SK-N-SH (cell line): ENCODE results near the gene NUP188. TPM values are rescaled to one million over a fixed set of nuclear protein-coding genes. Genes with fewer than 3 reads are reported as not detected.
"Not testable (repeated sequence)": the region's sequence is repeated elsewhere in the genome, so short reads cannot be mapped to it uniquely, and the experiment has no call there.

ENCODE experiments used
- CTCF ChIA-PET: fragments of 300-600, 350-600 bp; formaldehyde crosslinking; extraction: SDS; loops from one replicate; lab custom pipeline; 2021; lab: Yijun Ruan, JAX
- POLR2A ChIA-PET: fragments of 350-600 bp; sonication (Branson Sonifier 250); formaldehyde crosslinking; extraction: SDS; loops from one replicate; lab custom pipeline; 2020; ENCODE audit warnings: antibody characterized with exemption, inconsistent platforms; lab: Yijun Ruan, JAX
- DNase-seq: peaks from one replicate; pipeline ENCODE4 v3.0.0; 2012
- H2AFZ ChIP-seq: fragments of 200-600 bp; sonication (generic); 2 replicates; pipeline ENCODE4 v1.8.1; 2016; ENCODE audit warnings: antibody characterized with exemption, mild to moderate bottlenecking, low read depth
- H3F3A ChIP-seq: fragments of 200-600 bp; sonication (generic); replicated peaks from 2 replicates; pipeline ENCODE3; 2016; ENCODE audit warnings: antibody characterized with exemption, mild to moderate bottlenecking; ENCODE audit not compliant: insufficient read depth
- H3K27ac ChIP-seq, 2 experiments: fragments of 200-500 bp in 1 of 2; fragments of 200-600 bp in 1 of 2; sonication (Bioruptor generic) in 1 of 2; sonication (generic), shearing (Covaris generic) in 1 of 2; 2 replicates each; pipeline versions ENCODE4 v1.5.1 to v1.6.1; 2014 to 2016; ENCODE audit warnings: low read depth in 2 of 2, inconsistent platforms in 1 of 2, low read length in 1 of 2, mild to moderate bottlenecking in 1 of 2, mixed read lengths in 1 of 2
- H3K27me3 ChIP-seq: fragments of 200-600 bp; sonication (generic), shearing (Covaris generic); 2 replicates; pipeline ENCODE4 v1.6.1; 2016; ENCODE audit warnings: mixed run types; ENCODE audit not compliant: insufficient read depth
- H3K36me3 ChIP-seq, 2 experiments: fragments of 200-500 bp in 1 of 2; fragments of 200-600 bp in 1 of 2; sonication (Bioruptor generic) in 1 of 2; sonication (generic) in 1 of 2; replicated peaks in 1 of 2; 2 replicates each; pipeline versions ENCODE3 to v1.5.1; 2014 to 2016; ENCODE audit warnings: low read length in 1 of 2, mild to moderate bottlenecking in 1 of 2; ENCODE audit not compliant: insufficient read depth in 2 of 2, control insufficient read depth in 1 of 2
- H3K4me1 ChIP-seq, 2 experiments: fragments of 200-500 bp in 1 of 2; fragments of 200-600 bp in 1 of 2; sonication (Bioruptor generic) in 1 of 2; sonication (generic), shearing (Covaris generic) in 1 of 2; 2 replicates each; pipeline versions ENCODE4 v1.5.1 to v1.6.1; 2014 to 2016; ENCODE audit warnings: low read depth in 1 of 2, low read length in 1 of 2, mixed run types in 1 of 2; ENCODE audit not compliant: insufficient read depth in 2 of 2, control insufficient read depth in 1 of 2
- H3K4me2 ChIP-seq: fragments of 200-600 bp; sonication (generic), shearing (Covaris generic); 2 replicates; pipeline ENCODE4 v1.6.1; 2017; ENCODE audit warnings: mixed run types
- H3K4me3 ChIP-seq, 2 experiments: fragments of 200-500 bp in 1 of 2; fragments of 200-600 bp in 1 of 2; sonication (Bioruptor generic) in 1 of 2; sonication (generic), shearing (Covaris generic) in 1 of 2; 2 replicates each; pipeline versions ENCODE4 v1.5.1 to v1.8.1; 2014 to 2016; ENCODE audit warnings: low read depth in 2 of 2, inconsistent platforms in 1 of 2, low read length in 1 of 2, mild to moderate bottlenecking in 1 of 2, mixed read lengths in 1 of 2, moderate library complexity in 1 of 2
- H3K79me2 ChIP-seq: fragments of 200-600 bp; sonication (generic); 2 replicates; pipeline ENCODE4 v1.8.1; 2017; ENCODE audit warnings: mild to moderate bottlenecking; ENCODE audit not compliant: insufficient read depth
- H3K9ac ChIP-seq: fragments of 200-600 bp; sonication (generic); 2 replicates; pipeline ENCODE4 v1.6.1; 2017; ENCODE audit warnings: mixed run types
- H3K9me2 ChIP-seq: fragments of 200-600 bp; sonication (generic); 2 replicates; pipeline ENCODE4 v1.6.1; 2017; ENCODE audit warnings: mixed run types
- H3K9me3 ChIP-seq: fragments of 200-600 bp; sonication (generic); 2 replicates; pipeline ENCODE4 v1.6.1; 2017; ENCODE audit warnings: mixed run types, mild to moderate bottlenecking, moderate library complexity
- H4K20me1 ChIP-seq: fragments of 200-600 bp; sonication (generic); 2 replicates; pipeline ENCODE4 v1.6.1; 2017; ENCODE audit warnings: mild to moderate bottlenecking, mixed run types; ENCODE audit not compliant: insufficient read depth
- ELF1 ChIP-seq: IDR thresholded peaks from 2 replicates; pipeline ENCODE4 v1.4.0; 2012
- FOXJ3 ChIP-seq: sonication (generic); formaldehyde crosslinking; IDR thresholded peaks from 2 replicates; pipeline ENCODE4 v1.5.1; 2020; ENCODE audit warnings: mild to moderate bottlenecking, missing genetic modification reagents
- FOXM1 ChIP-seq: IDR thresholded peaks from 2 replicates; pipeline ENCODE4 v1.4.0; 2012; ENCODE audit warnings: low read depth, mild to moderate bottlenecking
- MEF2A ChIP-seq: IDR thresholded peaks from 2 replicates; pipeline ENCODE4 v1.4.0; 2012; ENCODE audit warnings: low read depth, borderline replicate concordance
- MXI1 ChIP-seq: IDR thresholded peaks from 2 replicates; pipeline ENCODE4 v1.6.1; 2012; ENCODE audit warnings: mild to moderate bottlenecking, low read depth, low read length, improper control_type of control experiment
- NRF1 ChIP-seq: IDR thresholded peaks from 2 replicates; pipeline ENCODE4 v1.6.1; 2012; ENCODE audit warnings: low read depth, mild to moderate bottlenecking, low read length
- POLR2AphosphoS5 ChIP-seq: IDR thresholded peaks from 2 replicates; pipeline ENCODE4 v1.6.1; 2012; ENCODE audit warnings: low read depth, low read length
- RAD21 ChIP-seq: IDR thresholded peaks from 2 replicates; pipeline ENCODE4 v1.6.1; 2012; ENCODE audit warnings: mild to moderate bottlenecking, low read length
- RCOR1 ChIP-seq: fragments of 150-350 bp; IDR thresholded peaks from 2 replicates; pipeline ENCODE4 v1.6.1; 2017; ENCODE audit warnings: antibody characterized with exemption, low read length
- RFX5 ChIP-seq: IDR thresholded peaks from 2 replicates; pipeline ENCODE4 v1.6.1; 2012; ENCODE audit warnings: mild to moderate bottlenecking, improper control_type of control experiment, low read length
- TCF12 ChIP-seq: IDR thresholded peaks from 2 replicates; pipeline ENCODE4 v1.4.0; 2012
- WGBS: methylation state at CpG from one replicate; pipeline ENCODE4 v1.1.6; 2017; ENCODE audit warnings: low lambda C conversion rate; 5-methylcytosine and 5-hydroxymethylcytosine counted together
- polyA plus RNA-seq, 3 experiments: library from polyadenylated mRNA; depleted of rRNA; stranded (reverse); fragments of >200 nt; gene quantifications; 2 replicates each; pipeline ENCODE4 v1.2.3, GENCODE V29; 2012
- TF ChIP-seq, protein P1 (sequence below): fragments of 200-600 bp; sonication (generic); IDR thresholded peaks from 2 replicates; pipeline ENCODE4 v1.6.1; 2017; ENCODE audit warnings: antibody characterized with exemption, mild to moderate bottlenecking, moderate library complexity
- TF ChIP-seq, protein P2 (sequence below): fragments of 150-350 bp; IDR thresholded peaks from 2 replicates; pipeline ENCODE4 v1.6.1; 2017; ENCODE audit warnings: antibody characterized with exemption, low read length, low read depth, borderline replicate concordance

The NUP188 gene
- polyA plus RNA-seq, 1 of the 3 experiments (the other 2 are of a cell fraction): 49.5 TPM

DNA sequence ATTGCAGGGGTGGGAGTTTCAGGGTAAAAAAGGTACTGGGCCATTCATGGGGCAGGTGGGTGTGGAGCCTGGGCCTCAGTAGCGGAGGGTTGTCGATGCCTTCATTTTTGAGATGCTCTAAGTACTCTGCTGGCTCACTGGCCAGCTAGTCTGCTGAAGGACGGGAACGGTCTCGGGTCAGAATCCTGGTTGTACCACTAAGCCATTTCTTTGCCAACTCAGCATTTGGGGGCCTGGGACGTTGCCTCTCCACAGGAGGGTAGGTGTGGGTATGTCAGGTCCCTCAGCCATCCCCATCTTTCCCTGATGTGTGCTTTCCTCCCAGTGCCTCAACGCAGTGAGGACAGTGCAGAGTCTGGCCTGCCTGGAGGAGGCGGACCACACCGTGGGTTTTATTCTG, 55.5 kb downstream of the NUP188 start:
- Histone ChIP-seq H3K4me2 (no peak overlapping the region), H2AFZ (no peak overlapping the region), H3K27ac (no peak overlapping the region), H3K9me3 (no peaks in the 10 kb centered on the region), H3K4me3 (no peak overlapping the region), H4K20me1 (0 out of 2 replicates have a peak, but pooled peaks cover 3% of the 10 kb centered on the region), H3K27me3 (no peaks in the 10 kb centered on the region), H3K36me3 (peaks cover 18 to 67% of the 10 kb centered on the region in 2 experiments), H3K79me2 (no peaks in the 10 kb centered on the region), H3K9me2 (no peaks in the 10 kb centered on the region), H3K4me1 (no peaks in the 10 kb centered on the region; a peak in 1 of 4 replicates), H3K9ac (no peak overlapping the region), H3F3A (peaks cover 14% of the 10 kb centered on the region)
- 94% methylated on average over 6 of the region's 9 CpGs for WGBS
- POLR2A ChIA-PET: no interaction called here
- TF ChIP-seq MEF2A (no peak), RAD21 (no peak), FOXM1 (no peak), TCF12 (no peak), RFX5 (no peak)
- TF ChIP-seq, protein P1, sequence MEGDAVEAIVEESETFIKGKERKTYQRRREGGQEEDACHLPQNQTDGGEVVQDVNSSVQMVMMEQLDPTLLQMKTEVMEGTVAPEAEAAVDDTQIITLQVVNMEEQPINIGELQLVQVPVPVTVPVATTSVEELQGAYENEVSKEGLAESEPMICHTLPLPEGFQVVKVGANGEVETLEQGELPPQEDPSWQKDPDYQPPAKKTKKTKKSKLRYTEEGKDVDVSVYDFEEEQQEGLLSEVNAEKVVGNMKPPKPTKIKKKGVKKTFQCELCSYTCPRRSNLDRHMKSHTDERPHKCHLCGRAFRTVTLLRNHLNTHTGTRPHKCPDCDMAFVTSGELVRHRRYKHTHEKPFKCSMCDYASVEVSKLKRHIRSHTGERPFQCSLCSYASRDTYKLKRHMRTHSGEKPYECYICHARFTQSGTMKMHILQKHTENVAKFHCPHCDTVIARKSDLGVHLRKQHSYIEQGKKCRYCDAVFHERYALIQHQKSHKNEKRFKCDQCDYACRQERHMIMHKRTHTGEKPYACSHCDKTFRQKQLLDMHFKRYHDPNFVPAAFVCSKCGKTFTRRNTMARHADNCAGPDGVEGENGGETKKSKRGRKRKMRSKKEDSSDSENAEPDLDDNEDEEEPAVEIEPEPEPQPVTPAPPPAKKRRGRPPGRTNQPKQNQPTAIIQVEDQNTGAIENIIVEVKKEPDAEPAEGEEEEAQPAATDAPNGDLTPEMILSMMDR: no peak
- DNase-seq: no peak
- CTCF ChIA-PET: interaction anchor here (1.2 kb wide), 1 partner anchor 21 kb away, joined by 3 read pairs; no protein-coding TSS in a partner anchor

DNA sequence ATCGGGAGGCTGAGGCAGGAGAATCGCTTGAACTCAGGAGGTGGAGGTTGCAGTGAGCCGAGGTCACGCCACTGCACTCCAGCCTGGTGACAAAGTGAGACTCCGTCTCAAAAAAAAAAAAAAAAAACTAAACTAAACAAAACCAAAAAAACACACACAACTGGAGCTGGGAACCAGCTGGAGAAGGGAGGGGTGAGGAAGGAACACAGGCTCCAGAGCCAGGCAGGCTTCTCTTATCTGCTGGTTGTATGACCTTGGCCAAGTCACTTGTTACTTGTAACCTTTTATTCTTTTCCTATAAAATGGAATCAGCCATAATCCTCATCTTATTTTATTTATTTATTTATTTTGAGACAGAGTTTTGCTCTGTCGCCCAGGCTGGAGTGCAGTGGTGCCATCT, 56.7 kb downstream of the NUP188 start:
- not testable (repeated sequence) for H3K4me3 ChIP-seq, H3K4me1 ChIP-seq, H3K9ac ChIP-seq, H4K20me1 ChIP-seq, H3K79me2 ChIP-seq, H3K27ac ChIP-seq, H3K9me2 ChIP-seq, H3K27me3 ChIP-seq, H3K9me3 ChIP-seq, DNase-seq, H2AFZ ChIP-seq, H3K4me2 ChIP-seq
- CTCF ChIA-PET: interaction anchor here (1.2 kb wide), 1 partner anchor 20 kb away, joined by 3 read pairs; no protein-coding TSS in a partner anchor
- Histone ChIP-seq H3K36me3 (peaks cover 12 to 68% of the 10 kb centered on the region in 2 experiments), H3F3A (peaks cover 14% of the 10 kb centered on the region)
- POLR2A ChIA-PET: interaction anchor here (0.7 kb wide), 1 partner anchor 24 kb away, joined by 3 read pairs; no protein-coding TSS in a partner anchor
- 100% methylated on average over 6 of the region's 6 CpGs for WGBS

DNA sequence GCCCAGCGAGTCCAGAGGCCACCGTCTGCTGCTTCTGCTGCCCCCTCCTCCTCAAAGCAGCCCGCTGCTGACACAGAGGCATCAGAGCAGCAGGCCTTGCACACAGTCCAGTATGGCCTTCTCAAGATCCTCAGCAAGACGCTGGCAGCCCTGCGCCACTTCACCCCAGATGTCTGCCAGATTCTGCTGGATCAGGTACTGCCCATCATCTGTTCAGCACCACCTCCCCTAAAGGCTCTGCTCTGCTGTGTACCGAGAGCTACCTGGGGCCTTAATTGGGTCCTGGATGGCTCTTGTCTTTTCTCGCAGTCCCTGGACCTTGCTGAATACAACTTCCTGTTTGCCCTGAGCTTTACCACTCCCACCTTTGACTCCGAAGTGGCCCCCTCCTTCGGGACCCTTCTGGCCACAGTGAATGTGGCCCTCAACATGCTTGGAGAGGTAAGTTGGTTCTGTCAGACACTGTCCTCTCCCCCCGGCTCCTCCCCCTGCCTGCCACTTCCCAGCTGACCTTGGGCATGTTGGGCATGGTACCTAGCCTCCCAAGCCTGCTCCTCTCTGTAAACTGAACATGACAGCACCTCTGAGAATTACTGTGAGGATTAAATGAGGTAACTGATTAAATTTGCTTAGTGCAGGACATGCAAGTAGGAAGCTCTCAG, 58.0 kb downstream of the NUP188 start:
- Histone ChIP-seq H3K9ac (no peak overlapping the region), H3K36me3 (peaks cover 4 to 67% of the 10 kb centered on the region in 2 experiments), H3K4me2 (no peak overlapping the region), H3K4me3 (no peak overlapping the region), H3K79me2 (no peaks in the 10 kb centered on the region), H3F3A (peaks cover 14% of the 10 kb centered on the region), H3K9me2 (no peaks in the 10 kb centered on the region), H4K20me1 (0 out of 2 replicates have a peak, but pooled peaks cover 3% of the 10 kb centered on the region), H3K27me3 (no peaks in the 10 kb centered on the region), H3K27ac (no peak overlapping the region; a peak in 1 of 4 replicates), H2AFZ (no peak overlapping the region), H3K9me3 (no peaks in the 10 kb centered on the region), H3K4me1 (no peaks in the 10 kb centered on the region; a peak in 1 of 4 replicates)
- DNase-seq: no peak
- POLR2A ChIA-PET: no interaction called here
- CTCF ChIA-PET: interaction anchor here (0.8 to 4.7 kb wide), 14 partner anchors 9 to 35 kb away, joined by 3 to 37 read pairs (median 4); partner anchors contain the start of gene SH3GLB2
- 88% methylated on average over 8 of the region's 10 CpGs for WGBS
- TF ChIP-seq FOXM1 (no peak), FOXJ3 (no peak), NRF1 (no peak), ELF1 (no peak), MXI1 (no peak), RCOR1 (no peak), POLR2AphosphoS5 (no peak), MEF2A (no peak), TCF12 (no peak)
- TF ChIP-seq, protein P2, sequence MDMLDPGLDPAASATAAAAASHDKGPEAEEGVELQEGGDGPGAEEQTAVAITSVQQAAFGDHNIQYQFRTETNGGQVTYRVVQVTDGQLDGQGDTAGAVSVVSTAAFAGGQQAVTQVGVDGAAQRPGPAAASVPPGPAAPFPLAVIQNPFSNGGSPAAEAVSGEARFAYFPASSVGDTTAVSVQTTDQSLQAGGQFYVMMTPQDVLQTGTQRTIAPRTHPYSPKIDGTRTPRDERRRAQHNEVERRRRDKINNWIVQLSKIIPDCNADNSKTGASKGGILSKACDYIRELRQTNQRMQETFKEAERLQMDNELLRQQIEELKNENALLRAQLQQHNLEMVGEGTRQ: no peak
- TF ChIP-seq, protein P1: no peak
